Transverse colon (tissue), 3 donors: ENCODE data around the gene C16orf89.
"Not testable (repeated sequence)": the region's sequence is repeated elsewhere in the genome, so short reads cannot be mapped to it uniquely, and the experiment has no call there.

Source experiments
- EP300 ChIP-seq: sonication (generic); formaldehyde crosslinking; IDR thresholded peaks from one replicate; pipeline ENCODE4 v1.6.1; 2017; ENCODE audit warnings: antibody characterized with exemption, low read depth
- POLR2A ChIP-seq: fragments of 450-650 bp; IDR thresholded peaks from one replicate; pipeline ENCODE4 v1.6.1; 2016; ENCODE audit warnings: antibody characterized with exemption, mild to moderate bottlenecking, moderate library complexity
- TF ChIP-seq, protein P1 (sequence below), 5 experiments: fragments of 200-600 bp in 3 of 5; fragments of 450-650 bp in 2 of 5; sonication (generic) in 3 of 5; IDR thresholded peaks; 1 replicate in 2 of 5; 2 replicates in 3 of 5; pipeline ENCODE4 v1.5.1; 2016 to 2017; ENCODE audit warnings: antibody characterized with exemption in 5 of 5, inconsistent platforms in 3 of 5, mild to moderate bottlenecking in 2 of 5, moderate library complexity in 1 of 5

- TF ChIP-seq, protein P1, sequence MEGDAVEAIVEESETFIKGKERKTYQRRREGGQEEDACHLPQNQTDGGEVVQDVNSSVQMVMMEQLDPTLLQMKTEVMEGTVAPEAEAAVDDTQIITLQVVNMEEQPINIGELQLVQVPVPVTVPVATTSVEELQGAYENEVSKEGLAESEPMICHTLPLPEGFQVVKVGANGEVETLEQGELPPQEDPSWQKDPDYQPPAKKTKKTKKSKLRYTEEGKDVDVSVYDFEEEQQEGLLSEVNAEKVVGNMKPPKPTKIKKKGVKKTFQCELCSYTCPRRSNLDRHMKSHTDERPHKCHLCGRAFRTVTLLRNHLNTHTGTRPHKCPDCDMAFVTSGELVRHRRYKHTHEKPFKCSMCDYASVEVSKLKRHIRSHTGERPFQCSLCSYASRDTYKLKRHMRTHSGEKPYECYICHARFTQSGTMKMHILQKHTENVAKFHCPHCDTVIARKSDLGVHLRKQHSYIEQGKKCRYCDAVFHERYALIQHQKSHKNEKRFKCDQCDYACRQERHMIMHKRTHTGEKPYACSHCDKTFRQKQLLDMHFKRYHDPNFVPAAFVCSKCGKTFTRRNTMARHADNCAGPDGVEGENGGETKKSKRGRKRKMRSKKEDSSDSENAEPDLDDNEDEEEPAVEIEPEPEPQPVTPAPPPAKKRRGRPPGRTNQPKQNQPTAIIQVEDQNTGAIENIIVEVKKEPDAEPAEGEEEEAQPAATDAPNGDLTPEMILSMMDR (IDR thresholded peaks at IDR 0.05), result not testable (repeated sequence)
- not testable (repeated sequence) for TF ChIP-seq EP300, POLR2A
These were observed 8.0 kb upstream of the C16orf89 start for GRCh38 chr16:5073771-5074170.
